NCI-H2227 (cell line): ENCODE results near the gene SLX4IP.

Experiments used
- DNase-seq: peaks from one replicate; lab custom pipeline; 2025; ENCODE audit not compliant: unreplicated experiment; lab: John Stamatoyannopoulos, UW

SLX4IP gene

GRCh38 chr20:10428008-10428407 lies 7.1 kb upstream of the SLX4IP start:
- no peak for DNase-seq

GRCh38 chr20:10429443-10429981 lies 5.6 kb upstream of the SLX4IP start:
- no peak for DNase-seq

DNA sequence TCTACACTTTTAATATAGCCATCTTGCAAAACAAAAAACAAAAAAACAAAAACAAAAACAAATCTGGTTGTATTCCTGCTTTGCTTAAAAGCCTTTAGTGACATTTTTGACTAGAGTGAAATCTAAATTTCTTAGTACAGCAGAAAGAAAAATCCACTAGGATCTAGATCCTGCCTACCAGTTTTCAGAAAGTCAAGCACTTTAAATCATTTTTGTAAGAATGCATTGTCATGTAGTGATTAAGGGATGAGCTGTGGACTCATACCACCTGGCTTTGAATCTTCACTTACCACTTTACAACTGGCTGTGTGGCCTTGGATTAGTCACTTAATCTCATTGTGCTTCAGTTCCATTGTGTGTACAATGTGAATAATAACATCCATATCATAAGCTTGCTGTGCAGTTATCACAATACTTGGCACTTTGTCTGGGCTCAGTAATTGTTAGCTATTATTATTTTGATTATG lies 5.1 kb upstream of the SLX4IP start:
- DNase-seq, result no peak

DNA sequence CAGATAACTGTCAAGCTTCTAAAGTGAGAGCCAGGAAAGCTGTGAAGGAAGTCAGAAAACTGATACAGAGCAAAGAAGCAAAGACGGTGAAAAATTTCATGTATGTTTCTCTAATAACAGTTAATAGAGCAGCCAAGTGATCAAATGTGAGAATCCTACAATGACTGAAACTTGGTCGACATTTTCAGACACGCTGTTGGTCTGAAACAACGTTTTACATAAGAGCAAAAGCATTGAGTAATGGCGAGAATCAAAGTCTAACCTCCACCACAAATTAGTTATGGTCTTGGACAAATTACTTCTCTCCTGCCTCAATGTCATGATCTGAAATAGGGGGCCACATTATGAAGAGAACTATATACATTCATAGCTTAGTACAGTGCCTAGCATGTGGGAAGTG lies 4.4 kb upstream of the SLX4IP start:
- no peak for DNase-seq

DNA sequence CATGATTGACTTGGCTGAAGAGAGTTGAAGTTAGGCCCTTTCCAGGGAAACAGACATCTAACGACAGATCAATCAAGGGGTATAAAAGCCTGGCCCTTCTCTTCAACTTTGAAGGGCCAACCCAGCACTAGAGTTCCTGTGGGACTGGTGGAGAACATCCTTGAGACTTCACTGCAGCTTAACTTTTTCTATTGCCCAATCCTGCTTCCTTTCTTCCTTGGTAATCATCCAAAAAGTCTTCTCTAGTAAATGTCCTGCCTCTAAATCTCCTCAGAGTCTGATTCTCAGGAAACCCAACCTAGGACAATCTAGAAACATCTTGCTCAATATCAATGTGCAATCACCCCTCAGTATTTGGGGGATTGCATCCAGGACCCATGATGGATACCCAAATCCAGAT lies 3.0 kb upstream of the SLX4IP start:
- no peak for DNase-seq

- no peak for DNase-seq
Measured at GRCh38 chr20:10433014-10433622, 2.0 kb upstream of the SLX4IP start.

- peak; percentile 94 for DNase-seq
Measured at GRCh38 chr20:10433623-10434466, 1.3 kb upstream of the SLX4IP start, which contains the start of gene MKKS. TSS of gene MKKS (minus strand) at chr20:10434222. CDS start at chr20:10413514, 20,708 bp downstream.

DNA sequence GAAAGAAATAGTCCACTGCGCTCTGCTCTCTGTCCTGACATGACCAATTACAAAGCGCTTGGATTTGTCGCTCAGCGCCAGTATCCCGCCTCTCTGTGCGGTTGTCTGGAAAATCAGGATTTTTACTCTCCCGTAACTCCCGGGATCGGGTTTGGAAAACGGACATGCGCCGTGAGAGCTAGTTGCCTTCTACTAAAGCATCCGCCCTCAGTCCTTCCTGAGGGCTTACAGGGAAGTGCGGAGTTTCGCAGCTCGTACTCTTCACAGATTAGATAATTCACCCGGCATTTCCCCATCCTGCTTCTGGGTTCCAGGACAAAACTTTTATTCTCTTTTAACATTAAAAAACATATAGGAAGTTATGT lies 656 bp upstream of the SLX4IP start:
- peak; percentile 99 for DNase-seq

DNA sequence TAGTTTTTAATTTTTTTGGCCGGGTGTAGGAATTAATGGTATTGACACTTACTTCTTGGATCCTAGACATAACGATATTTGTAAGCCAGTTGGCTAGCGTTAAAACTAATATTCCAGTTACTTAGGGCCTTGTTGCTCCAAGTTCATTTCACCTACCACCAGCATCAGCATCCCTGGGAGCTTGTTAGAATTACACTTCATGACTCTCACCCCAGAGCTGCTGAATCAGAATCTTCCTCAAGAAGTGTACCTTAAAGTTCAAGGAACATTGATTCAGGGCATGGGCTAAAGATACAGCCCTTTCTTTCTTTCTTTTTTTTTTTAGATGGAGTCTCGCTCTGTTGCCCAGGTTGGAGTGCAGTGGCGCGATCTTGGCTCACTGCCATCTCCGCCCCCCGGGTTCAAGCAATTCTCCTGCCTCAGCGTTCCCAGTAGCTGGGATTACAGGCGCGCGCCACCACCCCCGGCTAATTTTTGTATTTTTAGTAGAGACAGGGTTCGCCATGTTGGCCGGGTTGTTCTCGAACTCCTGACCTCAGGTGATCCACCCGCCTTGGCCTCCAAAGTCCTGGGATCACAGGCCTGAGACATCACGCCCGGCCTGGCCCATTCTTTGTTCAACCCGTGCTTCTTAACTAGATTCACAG lies 1.1 kb downstream of the SLX4IP start:
- DNase-seq, result no peak

GRCh38 chr20:10438217-10438616 lies 3.1 kb downstream of the SLX4IP start:
- DNase-seq, result no peak

GRCh38 chr20:10443936-10444335 lies 8.8 kb downstream of the SLX4IP start:
- no peak for DNase-seq

DNA sequence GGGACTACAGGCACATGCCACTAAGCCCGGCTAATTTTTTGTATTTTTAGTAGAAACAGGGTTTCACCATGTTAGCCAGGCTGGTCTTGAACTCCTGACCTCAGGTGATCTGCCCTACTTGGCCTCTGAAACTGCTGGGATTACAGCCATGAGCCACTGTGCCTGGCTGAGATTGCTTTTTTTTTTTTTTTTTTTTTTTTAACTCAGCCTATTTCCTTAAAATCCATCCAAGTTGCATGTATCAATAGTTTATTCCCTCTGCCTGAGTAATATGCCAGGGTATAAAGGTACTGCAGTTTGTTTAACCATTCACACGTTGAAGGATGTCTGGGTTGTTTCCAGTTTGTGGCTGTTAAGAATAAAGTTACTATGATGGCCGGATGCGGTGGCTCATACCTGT lies 10.7 kb downstream of the SLX4IP start:
- DNase-seq, result no peak

DNA sequence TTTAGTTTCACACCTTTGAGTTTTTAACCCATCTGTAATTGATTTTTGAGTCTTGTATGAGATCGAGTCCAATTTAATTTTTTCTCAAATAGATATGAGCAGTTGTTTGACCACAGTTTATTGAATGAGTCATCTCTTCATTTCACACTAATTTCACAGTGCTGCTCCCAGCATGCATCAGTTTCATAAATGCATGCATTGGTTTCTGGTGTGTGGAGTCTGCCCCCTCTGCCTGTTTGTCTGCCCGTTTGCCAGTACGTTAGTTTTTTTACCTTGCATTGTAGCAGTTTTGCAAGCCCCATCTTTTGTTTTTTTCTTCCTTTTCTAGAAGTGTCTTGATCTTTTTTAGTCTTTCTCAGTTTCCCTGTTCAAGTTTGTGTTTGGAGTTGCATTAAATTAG lies 11.9 kb downstream of the SLX4IP start:
- DNase-seq, result peak; percentile 30

- DNase-seq, result no peak
Measured at GRCh38 chr20:10448270-10449156, 13.4 kb downstream of the SLX4IP start.

- no peak for DNase-seq
Measured at GRCh38 chr20:10449270-10449669, 14.2 kb downstream of the SLX4IP start.

- DNase-seq, result no peak
Measured at GRCh38 chr20:10453241-10453640, 18.1 kb downstream of the SLX4IP start.

DNA sequence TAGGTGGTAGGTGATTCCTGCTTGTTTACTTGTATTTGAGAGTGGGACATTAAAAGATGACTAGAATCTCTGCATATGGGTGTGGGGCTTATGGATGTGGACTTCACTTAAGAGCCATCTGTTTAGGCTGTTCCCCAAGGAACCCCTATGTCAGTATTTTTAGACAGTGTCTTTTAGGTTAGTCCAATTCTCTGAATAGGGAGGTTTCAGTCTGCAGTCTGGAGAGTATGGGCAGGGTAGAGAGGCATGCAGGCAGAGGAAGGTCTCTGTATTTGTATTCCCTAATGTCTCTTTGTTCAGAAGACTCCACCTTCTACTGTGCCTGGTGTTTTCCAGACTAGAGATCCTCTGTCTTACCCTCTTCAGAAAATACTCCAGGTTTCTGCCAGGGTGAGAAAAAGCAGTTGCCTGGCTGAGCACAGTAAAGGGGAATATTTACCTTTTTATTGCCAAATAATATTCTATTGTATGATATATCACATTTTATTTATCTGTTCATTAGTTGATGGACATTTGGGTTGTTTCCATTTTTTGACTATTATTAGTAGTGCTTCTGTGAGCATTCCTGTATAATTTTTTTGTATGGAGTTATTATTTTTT lies 19.1 kb downstream of the SLX4IP start:
- DNase-seq, result no peak

GRCh38 chr20:10461495-10461894 lies 26.4 kb downstream of the SLX4IP start:
- no peak for DNase-seq

DNA sequence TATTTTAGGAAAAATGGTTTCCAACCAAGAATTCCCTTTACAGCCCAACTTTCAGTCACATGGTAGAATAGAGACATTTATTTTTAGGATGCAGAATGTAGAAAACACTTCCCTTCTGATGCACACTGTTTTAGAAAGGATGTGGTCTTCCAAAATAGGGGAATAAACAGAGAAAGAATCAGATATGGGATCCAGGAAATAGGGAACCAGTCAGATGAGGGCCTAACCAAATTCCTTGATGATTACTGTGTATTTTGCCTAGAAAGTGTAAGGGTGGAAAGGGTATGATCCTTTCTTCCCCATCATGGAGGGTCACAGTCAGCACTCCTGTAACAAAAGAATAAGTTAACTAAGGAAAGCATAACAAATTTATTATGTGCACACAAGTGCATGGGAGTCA lies 27.4 kb downstream of the SLX4IP start:
- no peak for DNase-seq

DNA sequence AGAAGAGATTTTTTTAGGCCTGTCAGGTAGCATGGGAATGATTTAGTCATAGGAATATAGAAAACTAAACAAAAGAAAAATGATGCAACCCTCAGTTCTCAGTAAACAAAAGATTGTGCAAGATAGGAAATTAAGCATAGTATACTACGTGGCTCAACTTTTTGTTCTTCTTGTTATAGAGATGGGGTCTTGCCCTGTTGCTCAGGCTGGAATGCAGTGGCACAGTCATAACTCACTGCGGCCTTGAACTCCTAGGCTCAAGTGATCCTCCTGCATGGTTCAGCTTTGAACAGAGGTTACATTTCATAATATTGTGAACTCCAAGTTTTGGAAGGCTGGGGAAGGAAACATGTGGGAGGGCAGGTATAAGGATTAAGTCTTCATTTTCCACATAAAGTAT lies 28.5 kb downstream of the SLX4IP start:
- DNase-seq, result no peak
